GM12891 (cell line): ENCODE data around the gene CLCN2.

Experiments
- DNase-seq: peaks from one replicate; pipeline ENCODE4 v3.0.0; 2011; ENCODE audit warnings: low spot score; ENCODE audit not compliant: insufficient read length
- FAIRE-seq: peaks from 2 replicates; lab custom pipeline; 2011; peaks lifted over from hg19 to GRCh38; lab: Jason Lieb, UNC
- PAX5 ChIP-seq: IDR thresholded peaks from 2 replicates; pipeline ENCODE4 v1.6.1; 2011; ENCODE audit warnings: low read length, moderate library complexity, mild to moderate bottlenecking; ENCODE audit not compliant: insufficient read depth, severe bottlenecking
- POLR2A ChIP-seq: IDR thresholded peaks from 2 replicates; pipeline ENCODE4 v1.6.1; 2011; ENCODE audit warnings: low read depth, low read length, control low read depth
- POLR2AphosphoS5 ChIP-seq: IDR thresholded peaks from 2 replicates; pipeline ENCODE4 v1.6.1; 2011; ENCODE audit warnings: low read depth, low read length, control low read depth
- POU2F2 ChIP-seq: IDR thresholded peaks from 2 replicates; pipeline ENCODE4 v1.6.1; 2011; ENCODE audit warnings: low read depth, mild to moderate bottlenecking, control low read depth, low read length, moderate library complexity
- SPI1 ChIP-seq: IDR thresholded peaks from 2 replicates; pipeline ENCODE4 v1.6.1; 2011; ENCODE audit warnings: low read depth, low read length, control low read depth
- TAF1 ChIP-seq: IDR thresholded peaks from 2 replicates; pipeline ENCODE4 v1.6.1; 2011; ENCODE audit warnings: low read depth, low read length, control low read depth

CLCN2 gene

DNA sequence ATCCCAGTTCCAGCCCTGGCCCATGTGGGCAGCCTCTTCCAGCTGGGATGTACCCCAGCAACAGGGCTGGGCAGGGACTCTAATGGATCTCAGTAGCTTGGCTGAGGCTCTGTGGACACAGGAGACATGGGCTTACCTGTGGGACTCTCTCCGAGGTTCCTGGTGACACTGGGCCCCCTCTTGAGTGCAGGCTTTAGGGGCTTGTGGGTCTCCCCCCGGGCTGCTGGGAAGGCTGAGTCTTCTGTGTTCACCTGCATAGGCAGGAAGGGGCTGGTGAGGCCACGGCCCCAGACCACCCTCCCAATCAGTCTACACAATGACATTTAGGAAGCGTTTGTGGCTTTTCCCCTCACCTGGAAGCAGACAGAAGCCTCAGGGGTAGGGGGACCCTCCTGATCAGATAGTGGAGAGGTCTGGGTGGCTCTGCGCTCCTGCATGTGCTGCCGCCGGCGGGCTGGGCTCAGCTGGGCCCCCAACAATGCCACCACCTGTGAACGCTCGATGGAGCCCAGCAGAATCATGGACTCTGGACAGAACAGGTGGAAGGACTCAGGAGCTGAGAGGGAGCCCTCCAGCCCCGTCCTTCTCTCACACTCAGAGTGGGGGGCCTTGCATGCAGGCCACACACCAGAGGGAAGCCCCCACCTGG is 8.4 kb downstream of the CLCN2 start:
- no peak for DNase-seq
- TF ChIP-seq SPI1 (no peak), TAF1 (no peak), POU2F2 (no peak), POLR2A (no peak), POLR2AphosphoS5 (no peak), PAX5 (no peak)
- FAIRE-seq: no peak

DNA sequence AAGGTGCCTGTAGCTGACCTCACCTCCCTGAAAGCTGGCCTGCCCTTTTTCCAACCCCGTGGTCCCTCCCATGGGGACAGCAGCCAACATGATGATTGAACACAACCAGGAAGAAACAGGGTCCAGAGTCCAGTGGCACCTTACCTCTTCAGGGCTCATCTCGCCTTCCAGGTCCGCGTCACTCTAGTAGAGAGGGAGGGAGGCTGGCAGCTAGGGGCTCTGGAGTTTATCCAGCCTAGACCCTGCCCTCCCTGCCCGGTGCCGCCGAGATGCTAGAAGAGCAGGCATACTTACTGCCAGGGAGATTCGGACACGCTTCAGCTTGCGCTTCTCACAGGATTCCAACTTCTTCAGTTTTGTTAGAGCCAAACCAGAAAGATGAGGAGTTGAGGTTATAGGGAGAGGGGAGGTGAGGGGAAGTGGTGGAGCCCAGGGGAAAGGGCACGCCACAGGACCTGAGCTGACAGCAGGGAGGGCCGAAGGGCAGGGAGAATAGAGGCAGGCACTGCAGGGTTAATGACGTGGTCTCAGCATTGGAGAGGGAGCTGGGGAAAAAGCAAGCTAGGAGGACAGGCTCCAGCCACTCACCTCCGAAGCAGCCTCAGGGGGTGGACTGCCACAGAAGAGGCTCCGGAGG is 9.1 kb downstream of the CLCN2 start:
- DNase-seq (no peak), FAIRE-seq (no peak)
- no peak for TF ChIP-seq SPI1
- no peak for TF ChIP-seq POLR2A
- no peak for TF ChIP-seq POLR2AphosphoS5
- no peak for TF ChIP-seq PAX5
- TF ChIP-seq TAF1: no peak
- TF ChIP-seq POU2F2: no peak

DNA sequence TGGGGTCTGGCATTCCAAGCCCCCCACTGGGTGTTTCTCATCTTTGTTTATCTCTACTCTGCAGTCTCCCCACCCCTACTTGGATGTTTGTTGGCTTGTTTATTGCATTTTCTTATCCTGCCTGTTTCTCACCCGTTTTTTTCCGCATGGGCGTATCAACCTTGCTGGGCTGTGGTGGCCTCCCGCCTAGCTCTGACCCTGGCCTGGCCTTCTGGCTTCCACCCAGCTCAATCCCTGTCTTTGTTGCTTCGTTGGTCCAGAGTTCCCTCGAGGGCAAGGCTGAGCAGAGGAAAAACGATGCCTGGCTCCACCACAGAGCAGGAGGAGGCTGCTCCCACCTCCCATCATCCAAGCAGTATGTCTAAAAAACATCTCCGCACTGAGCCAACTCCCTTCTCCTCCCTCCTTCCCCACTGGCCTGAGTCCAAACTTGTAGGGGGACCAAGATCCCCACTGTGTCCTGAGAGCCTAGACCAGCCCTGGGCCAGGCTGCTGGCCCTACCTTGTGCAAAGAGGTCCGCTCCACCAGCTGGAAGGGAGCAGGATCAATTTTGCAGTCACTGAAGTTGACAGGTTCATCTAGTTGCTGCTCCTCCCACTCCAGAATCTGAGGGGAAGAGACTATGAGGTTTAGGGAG is 9.8 kb downstream of the CLCN2 start:
- TF ChIP-seq POLR2AphosphoS5: no peak
- TF ChIP-seq POU2F2: no peak
- no peak for TF ChIP-seq SPI1
- TF ChIP-seq PAX5: no peak
- no peak for TF ChIP-seq TAF1
- no peak for TF ChIP-seq POLR2A

GRCh38 chr3:184350618-184351017 is 10.8 kb downstream of the CLCN2 start:
- FAIRE-seq: no peak
- TF ChIP-seq POU2F2 (no peak), TAF1 (no peak), SPI1 (no peak), PAX5 (no peak), POLR2A (no peak), POLR2AphosphoS5 (no peak)
- no peak for DNase-seq

More for the DNA sequence above, 9.8 kb downstream of the CLCN2 start:
- FAIRE-seq: no peak
- no peak for DNase-seq

DNA sequence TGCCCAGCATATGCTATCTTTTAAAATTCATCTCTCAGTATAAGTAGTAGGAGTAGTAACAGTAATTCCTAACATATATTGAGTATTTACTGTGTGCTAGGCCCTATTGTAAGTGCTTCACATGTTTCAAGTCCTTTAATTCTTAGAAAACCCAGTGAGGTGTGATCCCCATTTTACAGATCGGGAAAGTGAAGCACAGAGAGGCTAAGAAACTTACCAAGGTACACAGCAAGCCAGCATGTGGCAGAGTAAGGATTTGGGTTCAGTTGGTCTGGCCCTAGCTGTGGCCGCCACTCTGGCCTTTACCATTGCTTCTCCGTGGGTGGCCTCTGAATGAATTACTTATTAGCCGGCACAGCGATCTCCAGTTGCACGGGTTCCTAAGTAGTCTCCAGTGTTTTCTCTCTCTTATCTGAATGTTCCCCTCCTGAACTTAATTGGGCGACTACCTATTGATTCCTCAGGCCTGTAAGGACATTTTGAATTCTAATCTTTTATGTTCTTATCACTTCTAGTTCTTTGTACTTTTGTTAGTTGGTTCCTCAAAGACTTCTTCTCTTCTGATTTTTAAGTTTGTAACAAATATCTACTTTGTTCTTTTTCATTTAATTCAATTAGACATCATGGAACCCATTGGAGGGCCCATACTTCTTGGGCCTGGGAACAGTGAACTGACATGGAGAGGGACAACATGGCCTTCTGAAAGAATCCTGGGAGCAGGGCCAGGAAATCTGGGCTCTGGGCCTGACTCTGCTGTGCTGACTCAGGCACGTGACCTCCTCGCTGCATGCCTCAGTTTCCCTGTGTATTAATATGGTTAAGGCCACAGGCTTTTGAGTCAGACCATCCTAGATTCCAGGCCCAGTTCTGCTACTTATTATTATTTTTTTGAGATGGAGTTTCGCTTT is 11.6 kb downstream of the CLCN2 start:
- TF ChIP-seq PAX5 (no peak), POLR2AphosphoS5 (no peak), SPI1 (no peak), POLR2A (no peak), TAF1 (no peak), POU2F2 (no peak)
- DNase-seq (no peak), FAIRE-seq (no peak)

GRCh38 chr3:184348057-184348382 is 13.4 kb downstream of the CLCN2 start:
- FAIRE-seq (no peak), DNase-seq (no peak)
- TF ChIP-seq SPI1 (no peak), POU2F2 (no peak), TAF1 (no peak), POLR2A (no peak), PAX5 (no peak), POLR2AphosphoS5 (no peak)

DNA sequence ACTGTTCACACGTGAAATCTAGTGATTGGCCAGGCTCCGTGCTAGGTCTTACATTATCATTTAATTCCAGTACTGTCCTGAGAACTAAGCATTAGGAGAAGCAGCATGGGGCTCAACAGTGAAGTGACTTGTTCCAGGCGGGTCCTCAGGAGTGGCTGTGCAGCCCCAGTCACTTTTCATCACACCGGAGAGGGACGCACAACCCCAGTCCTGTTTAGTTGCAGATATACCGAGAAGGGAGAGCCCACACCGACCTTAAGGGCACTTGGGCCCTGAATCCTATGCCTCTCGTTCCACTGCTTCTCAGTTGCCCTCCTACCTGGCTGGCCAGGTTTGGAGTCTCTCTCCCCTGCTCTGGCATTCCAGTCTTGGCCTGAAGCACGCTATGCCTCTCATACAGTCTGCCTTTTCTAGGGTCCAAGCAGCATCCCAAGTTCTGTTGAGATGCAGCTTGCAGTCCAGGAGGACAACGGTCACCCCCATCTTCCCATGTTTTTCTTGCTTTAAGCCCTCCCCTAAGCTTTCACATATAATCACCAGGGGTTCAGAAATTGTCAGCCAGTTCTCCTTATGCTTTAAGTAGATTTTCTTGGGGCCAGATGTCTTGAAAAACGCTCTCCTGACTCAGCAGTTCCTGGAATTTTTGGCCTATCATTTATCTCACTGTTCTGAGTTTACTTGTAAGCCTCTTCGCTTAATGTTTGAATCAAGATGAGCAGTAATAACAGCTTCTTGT is 13.9 kb downstream of the CLCN2 start:
- DNase-seq (no peak), FAIRE-seq (no peak)
- TF ChIP-seq SPI1: no peak
- no peak for TF ChIP-seq POLR2AphosphoS5

- TF ChIP-seq PAX5: no peak
- DNase-seq: no peak
- no peak for FAIRE-seq
Measured at GRCh38 chr3:184346480-184347190, 14.8 kb downstream of the CLCN2 start.
